Endothelial cell of umbilical vein (primary cell): ENCODE measurements around the gene TOP2B. TPM values are rescaled to one million over a fixed set of nuclear protein-coding genes. Genes with fewer than 3 reads are reported as not detected.

Experiments used
- BruUV-seq: library from RNA; stranded (reverse); fragments of 400-500 nt; replicated peaks from 2 replicates; lab custom pipeline; 2021; lab: Mats Ljungman, UMichigan
- CTCF ChIA-PET: fragments of 300-600, 350-600 bp; sonication (Branson Sonifier 250); formaldehyde crosslinking; loops from one replicate; lab custom pipeline; 2021; ENCODE audit warnings: antibody characterized with exemption, inconsistent platforms; lab: Charles Lee
- POLR2A ChIA-PET: fragments of 300-600, 350-600 bp; sonication (Branson Sonifier 250); formaldehyde crosslinking; loops from one replicate; lab custom pipeline; 2021; ENCODE audit warnings: antibody characterized with exemption, inconsistent platforms; lab: Charles Lee
- DNase-seq: peaks from one replicate; pipeline ENCODE4 v3.0.0-alpha.2; 2011; ENCODE audit warnings: low read depth, low spot score
- FAIRE-seq: peaks from 2 replicates; lab custom pipeline; 2011; peaks lifted over from hg19 to GRCh38; lab: Jason Lieb, UNC
- H2AFZ ChIP-seq: 2 replicates; pipeline ENCODE4 v1.6.0; 2012; ENCODE audit warnings: low read depth, low read length, control low read depth, inconsistent platforms
- H3K27ac ChIP-seq: 2 replicates; pipeline ENCODE4 v1.5.1; 2011; ENCODE audit warnings: low read depth, mild to moderate bottlenecking, control low read depth, low read length, moderate library complexity; ENCODE audit not compliant: insufficient read depth
- H3K27me3 ChIP-seq, 2 experiments: 2 replicates each; pipeline versions ENCODE4 v1.6.0 to v1.6.1; 2011; ENCODE audit warnings: low read length in 2 of 2, mixed read lengths in 1 of 2; ENCODE audit not compliant: control insufficient read depth in 2 of 2, insufficient read depth in 2 of 2
- H3K36me3 ChIP-seq, 2 experiments: 2 replicates in 1 of 2; 3 replicates in 1 of 2; pipeline ENCODE4 v1.5.1; 2011; ENCODE audit warnings: low read length in 2 of 2, mild to moderate bottlenecking in 1 of 2, moderate library complexity in 1 of 2; ENCODE audit not compliant: control insufficient read depth in 2 of 2, insufficient read depth in 2 of 2; ENCODE audit errors: extremely low read depth in 1 of 2
- H3K4me1 ChIP-seq: 3 replicates; pipeline ENCODE4 v1.5.1; 2011; ENCODE audit warnings: mild to moderate bottlenecking, low read length; ENCODE audit not compliant: control insufficient read depth, insufficient read depth; ENCODE audit errors: extremely low read depth
- H3K4me2 ChIP-seq: 2 replicates; pipeline ENCODE4 v1.6.1; 2011; ENCODE audit warnings: low read length, control low read depth, mixed read lengths; ENCODE audit not compliant: insufficient read depth
- H3K4me3 ChIP-seq, 3 experiments: fragments of 200-600 bp in 1 of 3; sonication (generic), shearing (Covaris generic) in 1 of 3; replicated peaks in 1 of 3; 2 replicates each; pipeline ENCODE4 v1.5.1; 2011 to 2016; ENCODE audit warnings: control low read depth in 3 of 3, low read length in 3 of 3, mild to moderate bottlenecking in 2 of 3, inconsistent platforms in 1 of 3, low read depth in 1 of 3, moderate library complexity in 1 of 3; ENCODE audit not compliant: insufficient read depth in 1 of 3
- H3K79me2 ChIP-seq: 2 replicates; pipeline ENCODE4 v1.6.0; 2012; ENCODE audit warnings: low read length, inconsistent platforms; ENCODE audit not compliant: control insufficient read depth, insufficient read depth
- H3K9ac ChIP-seq: replicated peaks from 2 replicates; pipeline ENCODE3; 2011; ENCODE audit warnings: low read length, control low read depth; ENCODE audit not compliant: insufficient read depth; ENCODE audit errors: extremely low read depth
- H3K9me1 ChIP-seq: replicated peaks from 3 replicates; pipeline ENCODE4 v1.6.0; 2011; ENCODE audit warnings: mild to moderate bottlenecking, low read length; ENCODE audit not compliant: control insufficient read depth, insufficient read depth; ENCODE audit errors: extremely low read depth
- H3K9me3 ChIP-seq: replicated peaks from 2 replicates; pipeline ENCODE4 v1.5.1; 2012; ENCODE audit warnings: low read length, inconsistent platforms; ENCODE audit not compliant: control insufficient read depth, insufficient read depth
- H4K20me1 ChIP-seq: replicated peaks from 2 replicates; pipeline ENCODE3; 2011; ENCODE audit warnings: mild to moderate bottlenecking, low read length; ENCODE audit not compliant: control insufficient read depth, insufficient read depth; ENCODE audit errors: extremely low read depth
- EZH2 ChIP-seq: IDR thresholded peaks from 2 replicates; pipeline ENCODE4 v1.6.1; 2012; ENCODE audit warnings: borderline replicate concordance, low read depth, mild to moderate bottlenecking, moderate library complexity, low read length, inconsistent platforms; ENCODE audit not compliant: severe bottlenecking
- FOS ChIP-seq: IDR thresholded peaks from 2 replicates; pipeline ENCODE4 v1.6.1; 2011; ENCODE audit warnings: mild to moderate bottlenecking, low read length, moderate library complexity, borderline replicate concordance; ENCODE audit not compliant: insufficient read depth
- GATA2 ChIP-seq: IDR thresholded peaks from 2 replicates; pipeline ENCODE4 v1.7.0; 2011; ENCODE audit warnings: low read depth, mild to moderate bottlenecking, moderate library complexity, mixed read lengths, low read length; ENCODE audit not compliant: insufficient read length, insufficient read depth
- JUN ChIP-seq: IDR thresholded peaks from 2 replicates; pipeline ENCODE4 v1.6.1; 2011; ENCODE audit warnings: borderline replicate concordance, low read depth; ENCODE audit not compliant: insufficient read length, insufficient read depth
- MYC ChIP-seq: IDR thresholded peaks from one replicate; pipeline ENCODE4 v1.6.1; 2011; ENCODE audit warnings: mild to moderate bottlenecking, low read depth, low read length
- POLR2A ChIP-seq: IDR thresholded peaks from 2 replicates; pipeline ENCODE4 v1.6.1; 2012; ENCODE audit warnings: low read depth, mild to moderate bottlenecking, control low read depth, low read length
- POLR2AphosphoS5 ChIP-seq: IDR thresholded peaks from 2 replicates; pipeline ENCODE4 v1.6.1; 2012; ENCODE audit warnings: low read depth, mild to moderate bottlenecking, control low read depth, low read length, moderate library complexity; ENCODE audit not compliant: insufficient read depth
- dilution Hi-C: fragments of 300-500 bp; cut with MboI; formaldehyde crosslinking; loops from one replicate; pipeline ENCODE4 v1.15.0; 2019; ENCODE audit warnings: low sequenced_read_pairs; ENCODE audit not compliant: extremely low pct_ligation_motif_present
- intact Hi-C: fragments of 100-400 bp; cut with micrococcal nuclease; formaldehyde crosslinking; loops from one replicate; pipeline ENCODE4 v1.10.0; 2022
- polyA plus RNA-seq, 4 experiments: library from polyadenylated mRNA; depleted of rRNA in 3 of 4; stranded (reverse) in 3 of 4; unstranded in 1 of 4; fragments of >200 nt; gene quantifications; 2 replicates each; pipeline versions ENCODE4 v1.2.1 to v1.2.3, GENCODE V29; 2011 to 2012; ENCODE audit warnings: missing spikeins in 1 of 4
- total RNA-seq: library from RNA; stranded (reverse); gene quantifications from 2 replicates; pipeline ENCODE4 v1.2.3, GENCODE V29; 2021
- TF ChIP-seq, protein P1 (sequence below): IDR thresholded peaks from 2 replicates; pipeline ENCODE4 v1.6.1; 2011; ENCODE audit not compliant: insufficient read depth, insufficient read length
- TF ChIP-seq, protein P2 (sequence below), 2 donors: IDR thresholded peaks; 1 replicate in 1 of 2; 2 replicates in 1 of 2; pipeline ENCODE4 v1.5.1; 2011; ENCODE audit warnings: low read length in 2 of 2, mild to moderate bottlenecking in 2 of 2, moderate library complexity in 2 of 2, control low read depth in 1 of 2, inconsistent platforms in 1 of 2, low read depth in 1 of 2; ENCODE audit not compliant: insufficient read depth in 1 of 2; ENCODE audit errors: extremely low read depth in 1 of 2

The TOP2B gene
- total and polyA plus RNA-seq, 2 donors (not counting 3 experiments of a cell fraction or from before 2014, with no cell fraction given) = 20.4 to 98.9 TPM

DNA sequence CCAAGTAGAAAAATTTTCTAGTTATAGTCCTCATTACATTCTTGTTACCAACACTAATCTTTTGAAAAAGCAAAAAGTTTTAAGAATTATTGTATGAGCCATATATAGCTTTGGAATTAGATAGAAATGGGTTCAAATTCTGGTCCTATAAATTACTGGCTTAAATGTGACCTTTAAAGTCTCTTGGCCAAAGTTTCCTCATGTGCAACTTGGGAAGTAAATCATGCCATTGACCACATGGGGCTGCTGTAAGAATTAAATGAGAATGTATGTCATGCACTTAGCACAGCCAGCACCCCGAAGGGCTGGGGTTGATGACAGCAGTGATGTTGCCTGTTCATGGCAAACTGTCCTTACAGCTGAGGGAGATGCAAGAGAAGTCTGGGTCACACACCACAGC, 108.3 kb downstream of the TOP2B start:
- Histone ChIP-seq H3K27ac (no peak overlapping the region), H3K9me3 (no peaks in the 10 kb centered on the region), H3K4me3 (no peak overlapping the region), H3K4me1 (peaks cover 7% of the 10 kb centered on the region), H3K9ac (no peak overlapping the region), H2AFZ (no peak overlapping the region), H3K79me2 (no peaks in the 10 kb centered on the region), H4K20me1 (no peaks in the 10 kb centered on the region), H3K36me3 (no peaks in the 10 kb centered on the region), H3K9me1 (no peaks in the 10 kb centered on the region), H3K4me2 (no peak overlapping the region), H3K27me3 (no peaks in the 10 kb centered on the region)
- intact Hi-C loops (no loop called here), dilution Hi-C loops (no loop called here)
- ChIA-PET CTCF (interaction anchor here (0.8 to 1.9 kb wide), 3 partner anchors 12 to 534 kb away, joined by 4 to 7 read pairs (median 5); no protein-coding TSS in a partner anchor), POLR2A (no interaction called here)
- BruUV-seq = no TSS peak
- FAIRE-seq (no peak), DNase-seq (no peak)
- TF ChIP-seq MYC (no peak), GATA2 (no peak), FOS (no peak), POLR2AphosphoS5 (no peak), JUN (no peak), POLR2A (no peak), EZH2 (no peak)
- TF ChIP-seq, protein P1, sequence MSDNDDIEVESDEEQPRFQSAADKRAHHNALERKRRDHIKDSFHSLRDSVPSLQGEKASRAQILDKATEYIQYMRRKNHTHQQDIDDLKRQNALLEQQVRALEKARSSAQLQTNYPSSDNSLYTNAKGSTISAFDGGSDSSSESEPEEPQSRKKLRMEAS = no peak
- TF ChIP-seq, protein P2, sequence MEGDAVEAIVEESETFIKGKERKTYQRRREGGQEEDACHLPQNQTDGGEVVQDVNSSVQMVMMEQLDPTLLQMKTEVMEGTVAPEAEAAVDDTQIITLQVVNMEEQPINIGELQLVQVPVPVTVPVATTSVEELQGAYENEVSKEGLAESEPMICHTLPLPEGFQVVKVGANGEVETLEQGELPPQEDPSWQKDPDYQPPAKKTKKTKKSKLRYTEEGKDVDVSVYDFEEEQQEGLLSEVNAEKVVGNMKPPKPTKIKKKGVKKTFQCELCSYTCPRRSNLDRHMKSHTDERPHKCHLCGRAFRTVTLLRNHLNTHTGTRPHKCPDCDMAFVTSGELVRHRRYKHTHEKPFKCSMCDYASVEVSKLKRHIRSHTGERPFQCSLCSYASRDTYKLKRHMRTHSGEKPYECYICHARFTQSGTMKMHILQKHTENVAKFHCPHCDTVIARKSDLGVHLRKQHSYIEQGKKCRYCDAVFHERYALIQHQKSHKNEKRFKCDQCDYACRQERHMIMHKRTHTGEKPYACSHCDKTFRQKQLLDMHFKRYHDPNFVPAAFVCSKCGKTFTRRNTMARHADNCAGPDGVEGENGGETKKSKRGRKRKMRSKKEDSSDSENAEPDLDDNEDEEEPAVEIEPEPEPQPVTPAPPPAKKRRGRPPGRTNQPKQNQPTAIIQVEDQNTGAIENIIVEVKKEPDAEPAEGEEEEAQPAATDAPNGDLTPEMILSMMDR (IDR thresholded peaks at IDR 0.05; ENCODE audit: extremely low read depth in 1 of 2, insufficient read depth in 1 of 2, low read depth in 1 of 2, low read length in 2 of 2) = no peak
